ENCODE measurements around the gene SNX25. TPM values are rescaled to one million over a fixed set of nuclear protein-coding genes. Genes with fewer than 3 reads are reported as not detected.

SNX25 gene
- total RNA-seq, 1 donor from 2014 or later = 10.9 TPM

- Mint-ChIP-seq H3K27me3 (ENCODE audit: low read depth) (no peaks in the 10 kb centered on the region), H3K36me3 (peaks cover 39% of the 10 kb centered on the region), H3K9me3 (peaks cover 4% of the 10 kb centered on the region), H3K4me3 (no peak overlapping the region), H3K4me1 (no peaks in the 10 kb centered on the region), H3K27ac (no peak overlapping the region)
- TF ChIP-seq CTCF (IDR thresholded peaks at IDR 0.05; ENCODE audit: unreplicated experiment) = no peak
- DNase-seq (ENCODE audit: low spot score in 2 of 2, unreplicated experiment in 2 of 2) = no peak
Observed at GRCh38 chr4:185405296-185405999, 196.1 kb downstream of the SNX25 start.

GRCh38 chr4:185408432-185408831 lies 199.0 kb downstream of the SNX25 start:
- TF ChIP-seq CTCF (IDR thresholded peaks at IDR 0.05; ENCODE audit: unreplicated experiment) = no peak
- Mint-ChIP-seq H3K27me3 (ENCODE audit: low read depth) (no peaks in the 10 kb centered on the region), H3K9me3 (peaks cover 4% of the 10 kb centered on the region), H3K27ac (no peak overlapping the region), H3K4me3 (no peak overlapping the region), H3K36me3 (peaks cover 35% of the 10 kb centered on the region), H3K4me1 (no peaks in the 10 kb centered on the region)
- no peak for DNase-seq (ENCODE audit: low spot score in 2 of 2, unreplicated experiment in 2 of 2)

- Mint-ChIP-seq H3K9me3 (peaks cover 4% of the 10 kb centered on the region), H3K4me3 (no peak overlapping the region), H3K27ac (no peak overlapping the region), H3K27me3 (ENCODE audit: low read depth) (no peaks in the 10 kb centered on the region), H3K36me3 (peaks cover 33% of the 10 kb centered on the region), H3K4me1 (no peaks in the 10 kb centered on the region)
- TF ChIP-seq CTCF (IDR thresholded peaks at IDR 0.05; ENCODE audit: unreplicated experiment) = no peak
- no peak for DNase-seq (ENCODE audit: low spot score in 2 of 2, unreplicated experiment in 2 of 2)
Observed at GRCh38 chr4:185411849-185412248, 202.5 kb downstream of the SNX25 start.

GRCh38 chr4:185412412-185412811 lies 203.0 kb downstream of the SNX25 start:
- Mint-ChIP-seq H3K4me3 (no peak overlapping the region), H3K4me1 (no peaks in the 10 kb centered on the region), H3K27me3 (ENCODE audit: low read depth) (no peaks in the 10 kb centered on the region), H3K27ac (no peak overlapping the region), H3K9me3 (peaks cover 4% of the 10 kb centered on the region), H3K36me3 (peaks cover 39% of the 10 kb centered on the region)
- no peak for DNase-seq (ENCODE audit: low spot score in 2 of 2, unreplicated experiment in 2 of 2)
- TF ChIP-seq CTCF (IDR thresholded peaks at IDR 0.05; ENCODE audit: unreplicated experiment) = no peak

Other genes with a start within 250 kb of the SNX25 start
- gene HELT, start 191.1 kb upstream of the SNX25 start, total RNA-seq = not detected in 3 replicates
- gene SLC25A4, start 66.3 kb upstream of the SNX25 start, total RNA-seq = 24.3 to 27.5 TPM (median 25.4 TPM) in 3 replicates
- 28.2 to 30.2 TPM (median 29.2 TPM) in 3 replicates for gene CFAP97, start 5.6 kb upstream of the SNX25 start, total RNA-seq
- 1.4 to 1.9 TPM (median 1.6 TPM) in 3 replicates for gene LRP2BP, start 186.3 kb downstream of the SNX25 start, total RNA-seq
- gene ANKRD37, start 187.2 kb downstream of the SNX25 start, total RNA-seq = 3.5 to 3.7 TPM (median 3.5 TPM) in 3 replicates
- gene UFSP2, start 216.4 kb downstream of the SNX25 start, total RNA-seq = 30.6 to 37.2 TPM (median 36.1 TPM) in 3 replicates

Measured in mesothelial cell of epicardium (in vitro differentiated cells).